SK-N-SH (cell line): ENCODE measurements around the gene TEX101. TPM values are rescaled to one million over a fixed set of nuclear protein-coding genes. Genes with fewer than 3 reads are reported as not detected.

Experiments used
- CTCF ChIA-PET: fragments of 300-600, 350-600 bp; formaldehyde crosslinking; extraction: SDS; loops from one replicate; lab custom pipeline; 2021; lab: Yijun Ruan, JAX
- POLR2A ChIA-PET: fragments of 350-600 bp; sonication (Branson Sonifier 250); formaldehyde crosslinking; extraction: SDS; loops from one replicate; lab custom pipeline; 2020; ENCODE audit warnings: antibody characterized with exemption, inconsistent platforms; lab: Yijun Ruan, JAX
- DNase-seq: peaks from one replicate; pipeline ENCODE4 v3.0.0; 2012
- H2AFZ ChIP-seq: fragments of 200-600 bp; sonication (generic); 2 replicates; pipeline ENCODE4 v1.8.1; 2016; ENCODE audit warnings: antibody characterized with exemption, mild to moderate bottlenecking, low read depth
- H3F3A ChIP-seq: fragments of 200-600 bp; sonication (generic); replicated peaks from 2 replicates; pipeline ENCODE3; 2016; ENCODE audit warnings: antibody characterized with exemption, mild to moderate bottlenecking; ENCODE audit not compliant: insufficient read depth
- H3K27ac ChIP-seq, 2 experiments: fragments of 200-500 bp in 1 of 2; fragments of 200-600 bp in 1 of 2; sonication (Bioruptor generic) in 1 of 2; sonication (generic), shearing (Covaris generic) in 1 of 2; 2 replicates each; pipeline versions ENCODE4 v1.5.1 to v1.6.1; 2014 to 2016; ENCODE audit warnings: low read depth in 2 of 2, inconsistent platforms in 1 of 2, low read length in 1 of 2, mild to moderate bottlenecking in 1 of 2, mixed read lengths in 1 of 2
- H3K27me3 ChIP-seq: fragments of 200-600 bp; sonication (generic), shearing (Covaris generic); 2 replicates; pipeline ENCODE4 v1.6.1; 2016; ENCODE audit warnings: mixed run types; ENCODE audit not compliant: insufficient read depth
- H3K36me3 ChIP-seq, 2 experiments: fragments of 200-500 bp in 1 of 2; fragments of 200-600 bp in 1 of 2; sonication (Bioruptor generic) in 1 of 2; sonication (generic) in 1 of 2; replicated peaks in 1 of 2; 2 replicates each; pipeline versions ENCODE3 to v1.5.1; 2014 to 2016; ENCODE audit warnings: low read length in 1 of 2, mild to moderate bottlenecking in 1 of 2; ENCODE audit not compliant: insufficient read depth in 2 of 2, control insufficient read depth in 1 of 2
- H3K4me1 ChIP-seq, 2 experiments: fragments of 200-500 bp in 1 of 2; fragments of 200-600 bp in 1 of 2; sonication (Bioruptor generic) in 1 of 2; sonication (generic), shearing (Covaris generic) in 1 of 2; 2 replicates each; pipeline versions ENCODE4 v1.5.1 to v1.6.1; 2014 to 2016; ENCODE audit warnings: low read depth in 1 of 2, low read length in 1 of 2, mixed run types in 1 of 2; ENCODE audit not compliant: insufficient read depth in 2 of 2, control insufficient read depth in 1 of 2
- H3K4me2 ChIP-seq: fragments of 200-600 bp; sonication (generic), shearing (Covaris generic); 2 replicates; pipeline ENCODE4 v1.6.1; 2017; ENCODE audit warnings: mixed run types
- H3K4me3 ChIP-seq, 2 experiments: fragments of 200-500 bp in 1 of 2; fragments of 200-600 bp in 1 of 2; sonication (Bioruptor generic) in 1 of 2; sonication (generic), shearing (Covaris generic) in 1 of 2; 2 replicates each; pipeline versions ENCODE4 v1.5.1 to v1.8.1; 2014 to 2016; ENCODE audit warnings: low read depth in 2 of 2, inconsistent platforms in 1 of 2, low read length in 1 of 2, mild to moderate bottlenecking in 1 of 2, mixed read lengths in 1 of 2, moderate library complexity in 1 of 2
- H3K79me2 ChIP-seq: fragments of 200-600 bp; sonication (generic); 2 replicates; pipeline ENCODE4 v1.8.1; 2017; ENCODE audit warnings: mild to moderate bottlenecking; ENCODE audit not compliant: insufficient read depth
- H3K9ac ChIP-seq: fragments of 200-600 bp; sonication (generic); 2 replicates; pipeline ENCODE4 v1.6.1; 2017; ENCODE audit warnings: mixed run types
- H3K9me2 ChIP-seq: fragments of 200-600 bp; sonication (generic); 2 replicates; pipeline ENCODE4 v1.6.1; 2017; ENCODE audit warnings: mixed run types
- H3K9me3 ChIP-seq: fragments of 200-600 bp; sonication (generic); 2 replicates; pipeline ENCODE4 v1.6.1; 2017; ENCODE audit warnings: mixed run types, mild to moderate bottlenecking, moderate library complexity
- H4K20me1 ChIP-seq: fragments of 200-600 bp; sonication (generic); 2 replicates; pipeline ENCODE4 v1.6.1; 2017; ENCODE audit warnings: mild to moderate bottlenecking, mixed run types; ENCODE audit not compliant: insufficient read depth
- CHD2 ChIP-seq: fragments of 150-350 bp; IDR thresholded peaks from 2 replicates; pipeline ENCODE4 v1.6.1; 2018; ENCODE audit warnings: low read length; ENCODE audit not compliant: partially characterized antibody
- CTCF ChIP-seq: fragments of 200-600 bp; sonication (generic); IDR thresholded peaks from 2 replicates; pipeline ENCODE4 v1.6.1; 2017; ENCODE audit warnings: antibody characterized with exemption, mild to moderate bottlenecking, moderate library complexity
- ELF1 ChIP-seq: IDR thresholded peaks from 2 replicates; pipeline ENCODE4 v1.4.0; 2012
- EZH2phosphoT487 ChIP-seq: fragments of 200-600 bp; sonication (generic); IDR thresholded peaks from 2 replicates; pipeline ENCODE4 v1.6.1; 2017; ENCODE audit warnings: low read depth, mixed run types, mild to moderate bottlenecking, antibody characterized with exemption, moderate library complexity, borderline replicate concordance
- FOSL2 ChIP-seq: IDR thresholded peaks from 2 replicates; pipeline ENCODE4 v1.4.0; 2012; ENCODE audit warnings: low read depth, mild to moderate bottlenecking, moderate library complexity, borderline replicate concordance
- GABPA ChIP-seq: IDR thresholded peaks from 2 replicates; pipeline ENCODE4 v1.4.0; 2012; ENCODE audit warnings: low read depth, mild to moderate bottlenecking
- JUND ChIP-seq: IDR thresholded peaks from 2 replicates; pipeline ENCODE4 v1.4.0; 2012
- MEF2A ChIP-seq: IDR thresholded peaks from 2 replicates; pipeline ENCODE4 v1.4.0; 2012; ENCODE audit warnings: low read depth, borderline replicate concordance
- MXI1 ChIP-seq: IDR thresholded peaks from 2 replicates; pipeline ENCODE4 v1.6.1; 2012; ENCODE audit warnings: mild to moderate bottlenecking, low read depth, low read length, improper control_type of control experiment
- NFIC ChIP-seq: IDR thresholded peaks from 2 replicates; pipeline ENCODE4 v1.4.0; 2012; ENCODE audit warnings: borderline replicate concordance
- NRF1 ChIP-seq: IDR thresholded peaks from 2 replicates; pipeline ENCODE4 v1.6.1; 2012; ENCODE audit warnings: low read depth, mild to moderate bottlenecking, low read length
- RCOR1 ChIP-seq: fragments of 150-350 bp; IDR thresholded peaks from 2 replicates; pipeline ENCODE4 v1.6.1; 2017; ENCODE audit warnings: antibody characterized with exemption, low read length
- RXRA ChIP-seq: IDR thresholded peaks from 2 replicates; pipeline ENCODE4 v1.4.0; 2012; ENCODE audit warnings: low read depth, mild to moderate bottlenecking, borderline replicate concordance
- SIN3A ChIP-seq: IDR thresholded peaks from 2 replicates; pipeline ENCODE4 v1.6.1; 2012; ENCODE audit warnings: low read depth, mild to moderate bottlenecking, low read length, moderate library complexity, borderline replicate concordance
- SMC3 ChIP-seq: IDR thresholded peaks from 2 replicates; pipeline ENCODE4 v1.6.1; 2012; ENCODE audit warnings: low read depth, low read length, improper control_type of control experiment
- TAF1 ChIP-seq: IDR thresholded peaks from 2 replicates; pipeline ENCODE4 v1.6.1; 2012; ENCODE audit warnings: low read depth, mild to moderate bottlenecking, low read length, moderate library complexity, borderline replicate concordance
- TCF12 ChIP-seq: IDR thresholded peaks from 2 replicates; pipeline ENCODE4 v1.4.0; 2012
- USF1 ChIP-seq: IDR thresholded peaks from 2 replicates; pipeline ENCODE4 v1.4.0; 2012; ENCODE audit warnings: low read depth, borderline replicate concordance
- WGBS: methylation state at CpG from one replicate; pipeline ENCODE4 v1.1.6; 2017; ENCODE audit warnings: low lambda C conversion rate; 5-methylcytosine and 5-hydroxymethylcytosine counted together
- polyA plus RNA-seq, 3 experiments: library from polyadenylated mRNA; depleted of rRNA; stranded (reverse); fragments of >200 nt; gene quantifications; 2 replicates each; pipeline ENCODE4 v1.2.3, GENCODE V29; 2012
- TF ChIP-seq, protein P1 (sequence below): IDR thresholded peaks from 2 replicates; pipeline ENCODE4 v1.4.0; 2012; ENCODE audit warnings: low read depth

Gene TEX101
- polyA plus RNA-seq, 1 of the 3 experiments (the other 2 are of a cell fraction) = 0.07 TPM

DNA sequence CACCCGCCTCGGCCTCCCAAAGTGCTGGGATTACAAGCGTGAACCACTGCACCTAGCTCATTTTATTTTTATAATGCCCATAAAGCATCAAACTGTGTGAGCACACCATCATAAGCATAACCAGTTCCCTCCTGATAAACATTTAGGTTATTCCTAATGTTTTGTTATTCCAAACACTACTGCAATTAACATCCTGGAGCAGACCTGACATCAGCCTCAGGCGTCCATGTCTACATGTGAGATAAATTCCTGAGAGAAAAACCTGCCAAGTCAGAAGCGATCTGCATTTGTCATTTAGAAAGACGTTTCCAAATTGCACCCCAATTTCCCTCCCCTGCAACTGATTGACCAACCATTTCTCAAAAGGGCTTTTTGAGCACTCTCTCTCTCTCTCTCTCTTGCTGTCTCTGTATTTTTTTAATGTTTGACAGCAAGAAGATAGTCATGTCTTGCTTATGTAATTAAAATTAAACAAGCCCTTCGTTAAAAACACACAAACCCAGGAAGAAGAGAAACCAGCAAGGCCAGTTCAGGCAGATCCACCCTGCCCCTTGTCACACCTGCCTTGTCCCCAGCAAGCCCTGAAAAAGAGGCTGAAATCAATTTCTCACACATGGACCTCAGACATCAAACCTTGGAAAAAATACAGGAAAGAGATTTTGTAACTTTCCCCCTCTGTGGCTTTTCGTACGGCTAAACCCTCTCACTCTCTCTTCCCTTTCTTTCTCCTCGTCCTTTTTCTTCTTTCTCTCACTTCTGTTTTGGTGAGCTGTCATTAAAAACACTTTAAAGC is 40.8 kb downstream of the TEX101 start:
- H3K36me3 ChIP-seq = no peaks in the 10 kb centered on the region
- peak overlapping the region; percentile 27; the same call in 1 of the 2 replicates for H2AFZ ChIP-seq
- H3K9me3 ChIP-seq = no peaks in the 10 kb centered on the region
- no peak for DNase-seq
- no peaks in the 10 kb centered on the region for H3K79me2 ChIP-seq
- 31% methylated on average over 10 of the region's 10 CpGs for WGBS
- no peak overlapping the region for H3K4me3 ChIP-seq
- no peak overlapping the region for H3K9ac ChIP-seq
- no peak overlapping the region for H3K4me2 ChIP-seq
- no peak overlapping the region for H3K27ac ChIP-seq
- TF ChIP-seq TCF12 = no peak
- no peak for TF ChIP-seq MXI1
- TF ChIP-seq TAF1 = no peak
- TF ChIP-seq SMC3 = no peak
- TF ChIP-seq CHD2 = no peak
- no peak for TF ChIP-seq JUND
- TF ChIP-seq GABPA = no peak
- TF ChIP-seq, protein P1, sequence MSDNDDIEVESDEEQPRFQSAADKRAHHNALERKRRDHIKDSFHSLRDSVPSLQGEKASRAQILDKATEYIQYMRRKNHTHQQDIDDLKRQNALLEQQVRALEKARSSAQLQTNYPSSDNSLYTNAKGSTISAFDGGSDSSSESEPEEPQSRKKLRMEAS = no peak
- no peak for TF ChIP-seq USF1
- TF ChIP-seq RXRA = no peak
- no peak for TF ChIP-seq EZH2phosphoT487
- no peak for TF ChIP-seq NFIC
- no peak for TF ChIP-seq MEF2A
- no peak for TF ChIP-seq RCOR1
- TF ChIP-seq FOSL2 = no peak
- no peak for TF ChIP-seq ELF1
- no peak for TF ChIP-seq SIN3A
- TF ChIP-seq NRF1 = no peak
- no peak for TF ChIP-seq CTCF
- TF ChIP-seq, all 33 proteins: peak for 0
- Histone ChIP-seq H3K4me1 (peaks cover 0 to 5% of the 10 kb centered on the region in 2 experiments; a peak in 1 of 4 replicates), H3K9me2 (no peaks in the 10 kb centered on the region), H3K27me3 (no peaks in the 10 kb centered on the region), H3F3A (no peaks in the 10 kb centered on the region), H4K20me1 (no peaks in the 10 kb centered on the region)
- CTCF ChIA-PET = interaction anchor here (4.3 to 4.9 kb wide), 2 partner anchors 8 to 64 kb away, joined by 30 to 31 read pairs; no protein-coding TSS in a partner anchor
- POLR2A ChIA-PET = no interaction called here
